CD4-positive, CD25-positive, alpha-beta regulatory T cell (primary cell): ENCODE data around the gene DGCR6L. TPM values are rescaled to one million over a fixed set of nuclear protein-coding genes. Genes with fewer than 3 reads are reported as not detected.
A peak's percentile ranks its signal among the peaks of the same experiment; 100 is the strongest.
"Not testable (repeated sequence)": the region's sequence is repeated elsewhere in the genome, so short reads cannot be mapped to it uniquely, and the experiment has no call there.

Source experiments
- ATAC-seq, 2 donors: fragments of 150-1000 bp; cut with Tn5 transposase; one replicate each; pipeline ENCODE4 v1.10.0; 2021; ENCODE audit warnings: low read depth in 2 of 2, moderate number of reproducible peaks in 2 of 2, moderate library complexity in 1 of 2
- DNase-seq, 3 donors: peaks; one replicate each; pipeline versions ENCODE4 v3.0.0 to v3.0.0-alpha.2; 2012 to 2022; ENCODE audit warnings: mixed read lengths in 1 of 3
- H3K27ac ChIP-seq: one replicate; pipeline ENCODE4 v1.7.0; 2013; ENCODE audit warnings: mild to moderate bottlenecking, low read length; ENCODE audit not compliant: insufficient read depth, poor library complexity, severe bottlenecking
- H3K27me3 ChIP-seq: one replicate; pipeline ENCODE4 v1.7.0; 2013; ENCODE audit warnings: low read length; ENCODE audit not compliant: control insufficient read depth, insufficient read depth
- H3K36me3 ChIP-seq: one replicate; pipeline ENCODE4 v1.7.0; 2013; ENCODE audit warnings: mild to moderate bottlenecking, low read length, moderate library complexity; ENCODE audit not compliant: control insufficient read depth, insufficient read depth
- H3K4me1 ChIP-seq: 2 replicates; pipeline ENCODE4 v1.7.0; 2013; ENCODE audit warnings: mild to moderate bottlenecking, low read length; ENCODE audit not compliant: insufficient read depth, control insufficient read depth, poor library complexity, severe bottlenecking
- H3K4me3 ChIP-seq: one replicate; pipeline ENCODE4 v1.7.0; 2013; ENCODE audit warnings: low read depth, mild to moderate bottlenecking, low read length, moderate library complexity
- H3K9me3 ChIP-seq, 2 experiments: 1 replicate in 1 of 2; 2 replicates in 1 of 2; pipeline ENCODE4 v1.7.0; 2013; ENCODE audit warnings: low read length in 2 of 2, mild to moderate bottlenecking in 1 of 2, moderate library complexity in 1 of 2; ENCODE audit not compliant: control insufficient read depth in 2 of 2
- H3K27ac Mint-ChIP-seq, 3 donors: one replicate each; pipeline ENCODE4 v1.8.0; 2020 to 2022; ENCODE audit warnings: mild to moderate bottlenecking in 3 of 3, mixed read lengths in 3 of 3, moderate library complexity in 2 of 3
- H3K27me3 Mint-ChIP-seq: one replicate; pipeline ENCODE4 v1.8.0; 2022; ENCODE audit warnings: mild to moderate bottlenecking, mixed read lengths
- H3K36me3 Mint-ChIP-seq: one replicate; pipeline ENCODE4 v1.8.0; 2020; ENCODE audit warnings: mixed read lengths
- H3K4me1 Mint-ChIP-seq, 4 donors: one replicate each; pipeline ENCODE4 v1.8.0; 2020 to 2022; ENCODE audit warnings: mixed read lengths in 4 of 4, mild to moderate bottlenecking in 1 of 4
- H3K4me3 Mint-ChIP-seq, 4 donors: one replicate each; pipeline ENCODE4 v1.8.0; 2020 to 2022; ENCODE audit warnings: mild to moderate bottlenecking in 4 of 4, mixed read lengths in 4 of 4, moderate library complexity in 3 of 4
- H3K9me3 Mint-ChIP-seq, 7 donors: one replicate each; pipeline ENCODE4 v1.8.0; 2020 to 2022; ENCODE audit warnings: mixed read lengths in 7 of 7, mild to moderate bottlenecking in 3 of 7, moderate library complexity in 2 of 7
- polyA plus RNA-seq, 4 donors: library from polyadenylated mRNA; unstranded; fragments of 300-500 nt; fragmentation: Illumina TruSeq; gene quantifications; one replicate each; pipeline ENCODE4 v1.2.3, GENCODE V29; 2021
- total RNA-seq: library from RNA; stranded (reverse); gene quantifications from one replicate; pipeline ENCODE4 v1.2.3, GENCODE V29; 2022

DGCR6L gene
- total and polyA plus RNA-seq, 5 donors from 2014 or later: 28.7 to 123 (median 111) TPM

DNA sequence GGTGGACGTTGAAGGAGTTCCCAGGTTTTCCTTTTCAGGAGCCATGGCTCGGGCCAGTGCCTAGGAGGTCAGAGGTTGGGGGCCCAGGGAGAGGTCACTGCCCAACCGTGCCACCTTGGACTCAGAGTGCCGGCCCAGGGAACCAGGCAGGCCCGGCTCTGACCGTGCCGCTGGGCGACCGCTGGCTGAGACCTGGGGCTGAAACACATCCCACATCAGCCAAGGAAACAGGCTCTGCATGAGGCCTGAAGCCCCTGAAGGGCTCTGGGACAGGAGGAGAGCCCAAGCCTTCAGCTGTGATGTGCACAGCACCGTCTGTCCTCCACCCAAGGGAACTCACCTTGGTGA, 29.8 kb downstream of the DGCR6L start:
- Mint-ChIP-seq H3K9me3 (peaks cover 0 to 2% (median 0%) of the 10 kb centered on the region in 7 donors), H3K4me1 (no peaks in the 10 kb centered on the region), H3K36me3 (no peaks in the 10 kb centered on the region), H3K4me3 (no peak overlapping the region), H3K27me3 (peaks cover 9% of the 10 kb centered on the region), H3K27ac (no peak overlapping the region)
- H3K27me3 ChIP-seq: no peaks in the 10 kb centered on the region
- H3K27ac ChIP-seq: no peak overlapping the region
- no peaks in the 10 kb centered on the region for H3K4me1 ChIP-seq
- H3K4me3 ChIP-seq: no peak overlapping the region
- no peaks in the 10 kb centered on the region for H3K36me3 ChIP-seq
- DNase-seq (no peak), ATAC-seq (no peak)
- H3K9me3 ChIP-seq: no peaks in the 10 kb centered on the region

DNA sequence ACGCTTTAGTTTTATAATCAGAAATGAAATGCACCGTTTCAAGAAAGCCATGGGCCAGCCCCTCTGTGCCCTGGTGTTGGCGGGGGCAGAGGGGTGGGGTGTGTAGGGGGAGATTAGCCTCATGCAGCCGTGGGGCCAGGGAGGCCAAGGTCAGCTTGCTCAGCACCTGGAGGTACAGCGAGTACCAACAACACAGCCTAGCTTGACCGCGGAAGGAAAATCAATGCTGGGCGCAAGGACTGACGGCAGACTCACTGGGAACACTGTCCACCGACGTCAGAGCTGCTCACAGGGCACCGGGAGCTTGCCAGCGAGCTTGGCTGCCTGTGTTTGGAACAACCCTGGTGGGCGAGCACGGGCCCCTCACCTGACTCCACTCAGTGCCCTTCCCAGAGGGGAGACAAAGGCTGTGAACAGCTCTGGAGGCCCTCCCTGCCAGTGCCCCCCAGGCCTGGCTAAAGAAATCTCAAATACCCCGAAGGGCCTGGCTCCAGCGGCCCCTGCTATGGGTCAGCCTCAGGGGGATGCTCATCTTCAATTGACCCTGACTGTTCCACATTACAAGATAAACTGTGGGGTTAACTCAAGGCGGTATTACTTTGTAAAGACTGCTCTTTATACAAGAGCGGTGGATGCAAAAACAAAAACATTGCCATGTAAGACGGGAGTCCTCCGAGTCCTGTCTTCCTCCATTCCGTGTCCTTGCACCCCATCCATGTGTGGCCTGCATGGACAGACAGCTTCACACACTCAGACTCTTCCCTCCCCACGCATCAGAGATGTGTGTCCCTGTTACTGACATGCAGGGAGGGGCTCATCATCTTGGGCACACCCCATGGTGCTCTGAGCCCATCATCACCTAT, 30.4 kb downstream of the DGCR6L start:
- not testable (repeated sequence) for H3K4me3 ChIP-seq, H3K4me3 Mint-ChIP-seq, H3K27ac ChIP-seq, H3K4me1 Mint-ChIP-seq, H3K9me3 ChIP-seq, H3K4me1 ChIP-seq, H3K27me3 Mint-ChIP-seq, H3K36me3 Mint-ChIP-seq, H3K27ac Mint-ChIP-seq, H3K36me3 ChIP-seq, H3K9me3 Mint-ChIP-seq, H3K27me3 ChIP-seq, DNase-seq, ATAC-seq

DNA sequence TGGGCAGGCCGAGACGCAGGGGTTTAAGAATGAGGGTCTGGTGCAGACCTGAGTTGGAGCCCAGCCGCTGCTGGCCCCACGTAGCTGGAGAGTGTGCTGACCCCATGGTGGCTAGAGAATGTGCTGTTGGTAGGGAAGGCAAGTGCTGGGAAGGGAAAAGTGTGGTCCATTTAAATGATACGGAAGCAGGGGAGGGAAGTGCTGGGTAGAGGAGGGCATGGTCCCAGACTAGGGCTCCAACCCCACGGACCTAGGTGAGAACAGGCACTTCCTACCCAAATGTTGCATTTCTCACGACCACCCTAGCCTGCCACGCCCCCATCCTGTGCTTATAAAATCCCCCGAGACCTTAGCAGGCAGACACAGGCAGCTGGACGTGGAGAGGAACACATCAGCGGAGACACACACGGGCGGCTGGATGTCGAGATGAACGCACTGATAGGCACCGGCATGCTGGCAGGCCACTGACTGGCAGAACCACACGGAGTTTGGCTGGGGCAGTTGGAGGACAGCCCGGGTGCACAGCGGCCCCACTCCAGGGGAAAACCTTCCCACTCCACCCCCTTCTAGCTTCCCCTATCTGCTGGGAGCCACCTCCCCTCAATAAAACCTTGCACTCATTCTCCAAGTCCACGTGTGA, 33.0 kb downstream of the DGCR6L start:
- not testable (repeated sequence) for DNase-seq, H3K4me1 Mint-ChIP-seq, H3K4me3 ChIP-seq, H3K4me3 Mint-ChIP-seq, H3K27ac Mint-ChIP-seq, H3K4me1 ChIP-seq, H3K27ac ChIP-seq, H3K27me3 Mint-ChIP-seq, ATAC-seq, H3K36me3 ChIP-seq, H3K36me3 Mint-ChIP-seq, H3K9me3 Mint-ChIP-seq, H3K27me3 ChIP-seq, H3K9me3 ChIP-seq

DNA sequence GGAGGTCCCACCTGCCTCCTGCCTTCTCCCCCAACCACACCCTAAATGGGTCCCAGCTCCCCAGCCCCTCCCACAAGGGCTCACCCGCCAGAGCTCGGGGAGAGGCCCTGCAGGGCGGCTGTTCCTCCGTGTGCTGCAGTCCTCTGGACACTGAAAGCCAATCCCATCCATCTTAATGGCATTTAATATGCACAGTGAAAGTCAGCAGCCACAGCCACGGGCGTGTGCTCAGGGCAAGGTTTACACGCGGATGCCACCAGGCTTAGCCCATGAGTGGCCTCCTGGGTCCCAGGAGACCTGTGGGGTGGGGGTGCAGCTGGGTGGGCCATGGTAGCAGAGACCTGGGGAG, 33.6 kb downstream of the DGCR6L start:
- H3K27ac Mint-ChIP-seq, H3K36me3 Mint-ChIP-seq, H3K27me3 ChIP-seq, H3K27me3 Mint-ChIP-seq, H3K9me3 Mint-ChIP-seq, H3K4me3 ChIP-seq, H3K4me1 ChIP-seq, H3K4me1 Mint-ChIP-seq, H3K4me3 Mint-ChIP-seq, H3K9me3 ChIP-seq, H3K27ac ChIP-seq, H3K36me3 ChIP-seq, ATAC-seq, DNase-seq: not testable (repeated sequence)

DNA sequence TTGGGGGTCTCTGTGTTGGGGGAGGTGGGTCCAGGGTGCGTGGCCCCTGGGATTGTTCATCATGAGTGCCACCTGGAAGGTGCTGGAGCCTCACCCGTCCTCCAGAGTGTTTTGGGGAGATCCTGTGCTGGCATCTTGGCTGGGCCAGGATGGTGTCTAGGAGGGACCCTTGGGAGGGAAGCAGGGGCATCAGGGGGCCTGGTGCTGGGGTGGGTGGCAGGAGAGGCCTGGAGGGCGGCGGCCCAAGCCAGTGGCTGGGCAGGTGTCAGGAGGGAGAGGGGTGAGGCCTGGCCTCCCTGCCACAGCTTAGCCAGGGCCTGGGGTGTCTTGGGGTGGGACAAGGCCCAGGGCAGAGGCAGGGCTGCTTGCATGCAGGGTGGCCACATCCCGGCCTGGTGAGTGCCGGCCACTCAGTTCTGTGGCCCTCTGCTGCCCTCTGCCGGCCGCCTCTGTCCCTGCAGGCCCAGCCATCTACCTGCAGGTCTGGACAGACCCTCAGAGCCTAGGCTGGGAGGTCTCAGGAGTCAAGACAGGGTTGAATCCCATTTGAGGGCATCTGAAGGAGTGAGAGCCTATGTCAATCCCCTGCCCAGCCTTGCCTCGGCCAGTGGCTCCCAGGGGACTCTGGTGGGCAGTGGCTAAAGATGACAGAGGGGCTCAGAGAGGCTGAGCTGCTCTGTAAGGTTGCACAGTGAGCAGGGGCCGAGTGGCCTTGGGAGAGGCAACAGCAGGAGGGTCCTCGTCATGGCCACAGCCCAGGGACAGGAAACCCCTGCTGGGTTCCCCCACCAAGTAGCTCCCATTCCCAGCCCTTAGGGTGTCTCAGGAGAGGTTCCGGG, 34.2 kb downstream of the DGCR6L start:
- not testable (repeated sequence) for H3K27ac ChIP-seq, H3K27me3 Mint-ChIP-seq, H3K27me3 ChIP-seq, H3K4me3 ChIP-seq, H3K4me3 Mint-ChIP-seq, H3K4me1 Mint-ChIP-seq, H3K9me3 ChIP-seq, H3K36me3 Mint-ChIP-seq, H3K4me1 ChIP-seq, H3K27ac Mint-ChIP-seq, H3K36me3 ChIP-seq, H3K9me3 Mint-ChIP-seq
- peak; percentile 58 to 69 (median 60) for DNase-seq
- ATAC-seq: peak; percentile 75 to 82

DNA sequence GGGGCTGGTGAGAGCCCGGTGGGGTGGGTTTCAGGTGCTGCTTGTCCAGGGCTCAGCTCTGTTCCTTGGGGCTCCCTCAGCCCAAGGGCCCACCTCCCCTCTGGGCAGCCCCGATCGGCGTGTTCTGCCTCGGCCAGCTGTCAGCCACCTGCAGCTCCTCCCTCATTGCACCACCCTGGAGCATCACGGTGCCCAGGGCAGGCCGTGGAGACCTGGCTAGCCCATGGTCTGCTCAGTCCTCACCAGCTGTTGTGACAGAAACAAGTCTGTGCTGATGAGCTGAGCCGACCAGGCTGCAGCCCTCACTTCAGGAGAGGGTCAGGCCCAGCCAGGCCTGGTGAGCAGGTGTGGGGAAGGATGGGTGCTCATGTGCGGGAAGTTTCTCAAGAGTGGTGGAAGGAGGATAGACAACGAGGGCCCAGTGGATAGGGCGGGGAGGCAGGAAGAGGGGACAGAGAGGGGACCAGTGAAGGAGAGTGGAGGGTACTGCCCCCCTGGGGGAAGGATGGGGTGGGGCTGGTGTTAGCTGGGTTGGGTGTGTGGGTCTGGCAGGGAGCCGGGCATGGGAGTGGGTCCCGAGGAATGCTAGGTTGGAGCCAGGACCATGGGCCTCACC, 35.3 kb downstream of the DGCR6L start:
- no peak overlapping the region for H3K27ac Mint-ChIP-seq
- no peaks in the 10 kb centered on the region for H3K27me3 ChIP-seq
- no peaks in the 10 kb centered on the region for H3K4me1 Mint-ChIP-seq
- H3K9me3 ChIP-seq: no peaks in the 10 kb centered on the region
- H3K27ac ChIP-seq: no peak overlapping the region
- H3K4me3 Mint-ChIP-seq: no peak overlapping the region
- no peak overlapping the region for H3K4me3 ChIP-seq
- no peak for DNase-seq
- H3K9me3 Mint-ChIP-seq: peaks cover 0 to 2% (median 0%) of the 10 kb centered on the region in 7 donors
- no peaks in the 10 kb centered on the region for H3K36me3 Mint-ChIP-seq
- no peaks in the 10 kb centered on the region for H3K27me3 Mint-ChIP-seq
- ATAC-seq: no peak
- H3K36me3 ChIP-seq: no peaks in the 10 kb centered on the region
- H3K4me1 ChIP-seq: no peaks in the 10 kb centered on the region

DNA sequence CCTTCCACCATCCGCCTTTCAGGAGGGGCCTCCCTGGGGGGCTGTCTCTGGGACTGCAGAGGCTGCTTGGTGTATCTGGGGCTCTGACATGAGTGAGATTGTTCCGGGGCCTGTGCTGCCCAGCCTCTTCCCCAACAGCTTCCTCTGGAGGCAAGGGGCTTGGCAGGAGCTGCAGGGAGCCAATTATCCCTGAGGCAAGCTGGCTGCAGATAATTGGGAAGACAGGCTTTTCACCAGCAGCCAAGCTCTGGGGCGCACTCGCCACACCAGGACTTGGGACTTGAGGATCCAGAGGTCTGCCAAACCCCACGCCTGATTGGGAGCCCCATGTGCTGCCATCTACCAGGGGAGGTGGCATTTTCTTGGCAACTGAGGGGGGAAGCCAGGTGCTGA, 36.2 kb downstream of the DGCR6L start:
- no peaks in the 10 kb centered on the region for H3K27me3 Mint-ChIP-seq
- H3K27me3 ChIP-seq: no peaks in the 10 kb centered on the region
- no peak overlapping the region for H3K27ac Mint-ChIP-seq
- H3K4me1 Mint-ChIP-seq: no peaks in the 10 kb centered on the region
- ATAC-seq: no peak
- H3K4me3 Mint-ChIP-seq: no peak overlapping the region
- H3K9me3 ChIP-seq: no peaks in the 10 kb centered on the region
- no peaks in the 10 kb centered on the region for H3K36me3 ChIP-seq
- peaks cover 0 to 2% (median 0%) of the 10 kb centered on the region in 7 donors for H3K9me3 Mint-ChIP-seq
- H3K4me3 ChIP-seq: no peak overlapping the region
- no peak for DNase-seq
- no peaks in the 10 kb centered on the region for H3K4me1 ChIP-seq
- H3K36me3 Mint-ChIP-seq: no peaks in the 10 kb centered on the region
- H3K27ac ChIP-seq: no peak overlapping the region
